Ishikawa (cell line): Measurements from ENCODE around the gene CCDC27.

ENCODE experiments used
- CEBPB ChIP-seq: IDR thresholded peaks from 2 replicates; pipeline ENCODE4 v1.6.1; 2012
- EGR1 ChIP-seq: IDR thresholded peaks from 2 replicates; pipeline ENCODE4 v1.6.1; 2012
- EP300 ChIP-seq: IDR thresholded peaks from 2 replicates; pipeline ENCODE4 v1.6.1; 2012; ENCODE audit warnings: borderline replicate concordance
- RAD21 ChIP-seq: IDR thresholded peaks from 2 replicates; pipeline ENCODE4 v1.6.1; 2012; ENCODE audit warnings: low read depth
- TAF1 ChIP-seq: IDR thresholded peaks from 2 replicates; pipeline ENCODE4 v1.6.1; 2012; ENCODE audit warnings: low read depth, mild to moderate bottlenecking
- TCF12 ChIP-seq: IDR thresholded peaks from 2 replicates; pipeline ENCODE4 v1.6.1; 2012; ENCODE audit warnings: low read depth
- TEAD4 ChIP-seq: IDR thresholded peaks from 2 replicates; pipeline ENCODE4 v1.6.1; 2012
- YY1 ChIP-seq: IDR thresholded peaks from 2 replicates; pipeline ENCODE4 v1.6.1; 2012; ENCODE audit warnings: low read depth
- TF ChIP-seq, protein P1 (sequence below): IDR thresholded peaks from 2 replicates; pipeline ENCODE4 v1.6.1; 2012

DNA sequence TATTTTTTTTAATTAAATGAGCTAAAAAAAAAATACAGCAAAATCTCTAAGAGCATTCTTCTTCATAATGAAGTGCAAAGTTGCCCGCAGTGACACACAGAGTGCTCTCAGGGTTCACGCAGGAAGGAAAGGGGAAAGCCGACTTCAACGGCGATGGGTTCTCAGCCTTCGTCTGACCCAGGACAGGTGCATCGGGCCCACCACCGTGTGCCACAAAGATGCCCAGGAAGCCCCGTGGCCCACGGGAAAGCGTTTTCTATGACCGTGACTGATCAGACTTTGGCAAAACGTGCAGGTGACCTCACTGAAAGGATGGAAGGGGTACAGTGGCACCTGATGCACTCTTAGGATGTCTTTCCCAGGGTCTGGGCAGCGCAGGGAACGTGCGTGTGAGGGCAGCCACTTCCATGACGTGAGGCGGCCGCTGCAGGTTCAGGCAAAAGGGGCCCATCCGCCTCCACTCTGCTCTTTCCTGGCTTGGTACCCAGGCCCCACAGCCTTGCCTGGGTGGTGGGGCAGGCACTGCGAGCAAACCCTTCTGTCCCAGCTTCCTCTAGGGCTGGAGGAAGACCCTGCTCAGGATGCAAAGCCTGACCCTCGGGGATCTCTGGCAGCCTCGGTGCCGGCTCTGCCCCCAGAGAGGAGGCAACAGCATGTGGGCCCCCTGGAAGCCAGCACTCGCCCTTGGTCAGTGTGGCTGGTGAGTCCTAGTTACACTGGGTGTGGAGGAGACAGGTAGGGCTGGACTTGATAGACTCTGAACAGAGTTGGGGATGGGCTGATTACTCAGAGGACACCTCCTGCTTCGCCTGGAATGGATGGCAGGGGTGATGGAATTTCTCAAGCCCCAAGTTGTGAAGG, 35.7 kb downstream of the CCDC27 start:
- no peak for TF ChIP-seq TEAD4
- TF ChIP-seq, protein P1, sequence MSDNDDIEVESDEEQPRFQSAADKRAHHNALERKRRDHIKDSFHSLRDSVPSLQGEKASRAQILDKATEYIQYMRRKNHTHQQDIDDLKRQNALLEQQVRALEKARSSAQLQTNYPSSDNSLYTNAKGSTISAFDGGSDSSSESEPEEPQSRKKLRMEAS, result no peak
- no peak for TF ChIP-seq TAF1
- no peak for TF ChIP-seq CEBPB
- no peak for TF ChIP-seq RAD21
- TF ChIP-seq EP300, result no peak
- TF ChIP-seq YY1, result no peak
- no peak for TF ChIP-seq EGR1
- no peak for TF ChIP-seq TCF12
